K562 (cell line): ENCODE measurements around the gene DOLK. TPM values are rescaled to one million over a fixed set of nuclear protein-coding genes. Genes with fewer than 3 reads are reported as not detected.

Source experiments
- ATAC-seq: fragments of 200-7000 bp; cut with Tn5 transposase; 3 replicates; pipeline ENCODE4 v1.9.1; 2020; ENCODE audit warnings: moderate library complexity
- BruUV-seq: library from RNA; stranded (reverse); fragments of 400-500 nt; replicated peaks from 2 replicates; lab custom pipeline; 2021; lab: Mats Ljungman, UMichigan
- CTCF ChIA-PET: fragments of 300-600 bp; formaldehyde crosslinking; extraction: SDS; loops from one replicate; lab custom pipeline; 2021; ENCODE audit warnings: low intra/inter-chr PET ratio; lab: Yijun Ruan, JAX
- POLR2A ChIA-PET: fragments of 300-600, 350-650 bp; sonication (Branson Sonifier 250); formaldehyde crosslinking; extraction: SDS; loops from one replicate; lab custom pipeline; 2021; ENCODE audit warnings: antibody characterized with exemption, inconsistent platforms; lab: Yijun Ruan, JAX
- DNase-seq, 4 experiments: peaks; one replicate each; pipeline versions ENCODE4 v3.0.0 to v3.0.0-alpha.2; 2011 to 2018; ENCODE audit warnings: low spot score in 3 of 4, mixed read lengths in 3 of 4; ENCODE audit errors: extremely low read depth in 1 of 4
- FAIRE-seq: peaks from 2 replicates; lab custom pipeline; 2011; peaks lifted over from hg19 to GRCh38; lab: Jason Lieb, UNC
- H2AFZ ChIP-seq: 2 replicates; pipeline ENCODE4 v1.6.0; 2011; ENCODE audit warnings: low read depth, low read length, control low read depth, inconsistent platforms
- H3K27ac ChIP-seq: fragments of 200-600 bp; 3 replicates; pipeline ENCODE4 v1.8.0; 2011; ENCODE audit warnings: low read depth, mild to moderate bottlenecking, control low read depth, inconsistent platforms, low read length, moderate library complexity, mixed read lengths; ENCODE audit errors: extremely low read depth
- H3K27me3 ChIP-seq, 2 experiments: fragments of 300-600 bp in 1 of 2; 2 replicates in 1 of 2; 3 replicates in 1 of 2; pipeline versions ENCODE4 v1.6.0 to v1.8.0; 2011; ENCODE audit warnings: inconsistent platforms in 2 of 2, low read length in 2 of 2, mild to moderate bottlenecking in 1 of 2, mixed read lengths in 1 of 2, moderate library complexity in 1 of 2; ENCODE audit not compliant: control insufficient read depth in 2 of 2, insufficient read depth in 2 of 2
- H3K36me3 ChIP-seq: fragments of 300-600 bp; 3 replicates; pipeline ENCODE4 v1.8.0; 2011; ENCODE audit warnings: mild to moderate bottlenecking, low read length, inconsistent platforms; ENCODE audit not compliant: control insufficient read depth, insufficient read depth
- H3K4me1 ChIP-seq, 2 experiments: fragments of 200-600 bp in 1 of 2; replicated peaks in 1 of 2; 2 replicates in 1 of 2; 3 replicates in 1 of 2; pipeline versions ENCODE4 v1.5.1 to v1.8.0; 2011; ENCODE audit warnings: inconsistent platforms in 2 of 2, low read length in 2 of 2, mild to moderate bottlenecking in 1 of 2, mixed read lengths in 1 of 2, moderate library complexity in 1 of 2; ENCODE audit not compliant: control insufficient read depth in 2 of 2, insufficient read depth in 2 of 2
- H3K4me2 ChIP-seq: 2 replicates; pipeline ENCODE4 v1.6.1; 2011; ENCODE audit warnings: low read length, control low read depth, inconsistent platforms, mixed read lengths; ENCODE audit not compliant: insufficient read depth
- H3K4me3 ChIP-seq: fragments of 200-600 bp; sonication (generic), shearing (Covaris generic); 2 replicates; pipeline ENCODE4 v1.5.1; 2016; ENCODE audit warnings: control low read depth, inconsistent platforms
- H3K79me2 ChIP-seq: fragments of 200-600 bp; 3 replicates; pipeline ENCODE4 v1.8.0; 2011; ENCODE audit warnings: low read length, inconsistent platforms; ENCODE audit not compliant: control insufficient read depth, insufficient read depth
- H3K9ac ChIP-seq, 2 experiments: 2 replicates each; pipeline versions ENCODE4 v1.6.0 to v1.6.1; 2011; ENCODE audit warnings: low read depth in 2 of 2, low read length in 2 of 2, control low read depth in 1 of 2, inconsistent platforms in 1 of 2, mild to moderate bottlenecking in 1 of 2, mixed read lengths in 1 of 2; ENCODE audit not compliant: insufficient read depth in 1 of 2
- H3K9me1 ChIP-seq: one replicate; pipeline ENCODE4 v1.6.0; 2011; ENCODE audit warnings: inconsistent platforms, mild to moderate bottlenecking, low read length, moderate library complexity; ENCODE audit not compliant: control insufficient read depth, insufficient read depth
- H3K9me3 ChIP-seq: replicated peaks from 2 replicates; pipeline ENCODE4 v1.5.1; 2011; ENCODE audit warnings: low read depth, low read length, inconsistent platforms; ENCODE audit not compliant: control insufficient read depth, insufficient read depth
- H4K20me1 ChIP-seq: replicated peaks from 2 replicates; pipeline ENCODE4 v1.6.1; 2011; ENCODE audit warnings: low read length, inconsistent platforms, mixed read lengths; ENCODE audit not compliant: control insufficient read depth, insufficient read depth
- CHAMP1 ChIP-seq: fragments of 450-650 bp; IDR thresholded peaks from 2 replicates; pipeline ENCODE4 v1.6.1; 2016; ENCODE audit warnings: mild to moderate bottlenecking
- ETS2 ChIP-seq: IDR thresholded peaks from 2 replicates; pipeline ENCODE4 v1.6.1; 2016; ENCODE audit warnings: borderline replicate concordance, missing genetic modification characterization, mild to moderate bottlenecking, moderate library complexity, missing compliant biosample characterization; ENCODE audit not compliant: poor library complexity, severe bottlenecking
- HMG20A ChIP-seq: fragments of 450-650 bp; formaldehyde crosslinking; conservative IDR thresholded peaks from 2 replicates; pipeline ENCODE4 v1.4.0; 2020; ENCODE audit warnings: mild to moderate bottlenecking, mixed read lengths
- HOXB6 ChIP-seq: fragments of 250-450 bp; sonication (Bioruptor Pico); IDR thresholded peaks from 2 replicates; pipeline ENCODE4 v1.5.1; 2022; ENCODE audit warnings: mild to moderate bottlenecking, borderline replicate concordance
- KLF13 ChIP-seq: fragments of 450-650 bp; IDR thresholded peaks from 2 replicates; pipeline ENCODE4 v1.6.1; 2016; ENCODE audit warnings: missing genetic modification characterization, low read depth, mild to moderate bottlenecking, missing compliant biosample characterization, moderate library complexity, borderline replicate concordance
- NONO ChIP-seq, 2 experiments: fragments of 200-400 bp in 1 of 2; fragments of 450-650 bp in 1 of 2; formaldehyde crosslinking in 1 of 2; IDR thresholded peaks; 2 replicates each; pipeline ENCODE4 v1.6.1; 2017; ENCODE audit warnings: low read depth in 2 of 2, mild to moderate bottlenecking in 2 of 2, moderate library complexity in 2 of 2, low read length in 1 of 2
- PRDM10 ChIP-seq: fragments of 450-650 bp; IDR thresholded peaks from 2 replicates; pipeline ENCODE4 v1.6.1; 2018; ENCODE audit not compliant: partially characterized antibody
- PTTG1 ChIP-seq: fragments of 450-650 bp; IDR thresholded peaks from 2 replicates; pipeline ENCODE4 v1.6.1; 2016; ENCODE audit warnings: low read depth, mild to moderate bottlenecking, missing genetic modification characterization, missing compliant biosample characterization
- USF1 ChIP-seq: sonication (generic); formaldehyde crosslinking; IDR thresholded peaks from 2 replicates; pipeline ENCODE4 v1.9.0; 2022; ENCODE audit warnings: mild to moderate bottlenecking, missing genetic modification reagents
- ZFX ChIP-seq: sonication (generic); formaldehyde crosslinking; IDR thresholded peaks from 2 replicates; pipeline ENCODE4 v1.8.0; 2022; ENCODE audit warnings: mild to moderate bottlenecking, missing genetic modification reagents, moderate library complexity
- ZNF778 ChIP-seq: fragments of 450-650 bp; formaldehyde crosslinking; IDR thresholded peaks from 2 replicates; pipeline ENCODE4 v1.4.0; 2020; ENCODE audit warnings: mild to moderate bottlenecking, moderate library complexity
- WGBS: fragments of 100-300 bp; shearing (Covaris generic); methylation state at CpG from one replicate; pipeline ENCODE4 v1.1.6; 2016; ENCODE audit warnings: low coverage, mixed read lengths; ENCODE audit not compliant: insufficient coverage; ENCODE audit errors: missing lambda C conversion rate; 5-methylcytosine and 5-hydroxymethylcytosine counted together
- in situ Hi-C: fragments of 300-500 bp; cut with MboI; formaldehyde crosslinking; loops from 4 replicates; pipeline ENCODE4 v1.15.0; 2018; ENCODE audit warnings: inconsistent platforms, mixed read lengths
- intact Hi-C: fragments of 100-400 bp; cut with micrococcal nuclease; formaldehyde crosslinking; loops from 2 replicates; pipeline ENCODE4 v1.14.2; 2022
- polyA plus RNA-seq, 8 experiments: library from polyadenylated mRNA; depleted of rRNA in 4 of 8; stranded (reverse) in 5 of 8; unstranded in 3 of 8; fragments of >200 nt; fragmentation: Nextera tagmentation in 2 of 8; fragmentation: Illumina TruSeq in 1 of 8; extraction: Ambion mirVana in 2 of 8; extraction: Trizol in 1 of 8; gene quantifications; 2 replicates each; pipeline versions ENCODE4 v1.2.1 to v1.2.3, GENCODE V29; 2011 to 2014; ENCODE audit warnings: inconsistent platforms in 1 of 8, missing spikeins in 1 of 8
- total RNA-seq, 7 experiments: library from RNA; depleted of rRNA in 6 of 7; stranded (reverse); fragments of >200 nt in 6 of 7; fragmentation: Illumina TruSeq in 2 of 7; extraction: Trizol in 2 of 7; gene quantifications; 2 replicates each; pipeline versions ENCODE4 v1.2.1 to v1.2.3, GENCODE V29; 2011 to 2021; ENCODE audit warnings: low replicate concordance in 1 of 7

Gene DOLK
- total and polyA plus RNA-seq, 9 of the 15 experiments (the other 6 are each of a cell fraction or from before 2014, with no cell fraction given): 2.6 to 14.2 (median 11.7) TPM

- no peak overlapping the region; the same call in 1 of the 3 replicates for H3K27ac ChIP-seq
- peak in 3 of 4 experiments; percentile 52 to 53 (median 53) for DNase-seq
- WGBS: 32% methylated on average over 25 of the region's 32 CpGs
- no peak for FAIRE-seq
- intact Hi-C loops (no loop called here), in situ Hi-C loops (no loop called here)
- ChIA-PET POLR2A (interaction anchor here (0.5 to 1.9 kb wide), 3 partner anchors 12 to 94 kb away, joined by 3 to 7 read pairs (median 4); no protein-coding TSS in a partner anchor), CTCF (no interaction called here)
- H3K4me1 ChIP-seq: peaks cover 0 to 26% of the 10 kb centered on the region in 2 experiments; a peak in 4 of 5 replicates
- peak overlapping the region; percentile 41 to 85; a peak in 3 of 4 replicates for H3K9ac ChIP-seq
- peak; percentile 76 for ATAC-seq
- no peaks in the 10 kb centered on the region for H3K79me2 ChIP-seq
- H4K20me1 ChIP-seq: no peaks in the 10 kb centered on the region
- H3K9me1 ChIP-seq: no peaks in the 10 kb centered on the region
- no peaks in the 10 kb centered on the region for H3K9me3 ChIP-seq
- H3K27me3 ChIP-seq: no peaks in the 10 kb centered on the region; a peak in 1 of 5 replicates
- peaks cover 10% of the 10 kb centered on the region; the same call in 1 of the 3 replicates for H3K36me3 ChIP-seq
- H3K4me2 ChIP-seq: no peak overlapping the region
- H2AFZ ChIP-seq: peak overlapping the region; percentile 72
- no TSS peak for BruUV-seq
- peak overlapping the region; percentile 8; the same call in 1 of the 2 replicates for H3K4me3 ChIP-seq
- peak; percentile 91 for TF ChIP-seq PRDM10
- TF ChIP-seq ZNF778: no peak
- TF ChIP-seq HMG20A (CRISPR knock-in tag): no peak
- TF ChIP-seq ZFX (CRISPR knock-in tag): 0 out of 2 replicates have a peak, but pooled peaks have one; percentile 31
- TF ChIP-seq USF1: no peak
- no peak for TF ChIP-seq CHAMP1
- TF ChIP-seq PTTG1 (tag): no peak
- no peak for TF ChIP-seq NONO (IDR thresholded peaks at IDR 0.05; ENCODE audit: low read depth in 2 of 2, low read length in 1 of 2)
- no peak for TF ChIP-seq HOXB6 (CRISPR knock-in tag)
- TF ChIP-seq ETS2: no peak
- no peak for TF ChIP-seq KLF13 (tag)
Observed at GRCh38 chr9:128921881-128922763, 25.3 kb downstream of the DOLK start.
